SK-N-SH (cell line): ENCODE data around the gene ACSS1.

Experiments
- CHD2 ChIP-seq: fragments of 150-350 bp; IDR thresholded peaks from 2 replicates; pipeline ENCODE4 v1.6.1; 2018; ENCODE audit warnings: low read length; ENCODE audit not compliant: partially characterized antibody
- CTCF ChIP-seq: fragments of 200-600 bp; sonication (generic); IDR thresholded peaks from 2 replicates; pipeline ENCODE4 v1.6.1; 2017; ENCODE audit warnings: antibody characterized with exemption, mild to moderate bottlenecking, moderate library complexity
- EP300 ChIP-seq, 2 experiments: IDR thresholded peaks; 2 replicates each; pipeline versions ENCODE4 v1.4.0 to v1.6.1; 2012; ENCODE audit warnings: borderline replicate concordance in 1 of 2, low read depth in 1 of 2, low read length in 1 of 2
- MAX ChIP-seq: IDR thresholded peaks from 2 replicates; pipeline ENCODE4 v1.4.0; 2012; ENCODE audit warnings: low read depth
- REST ChIP-seq: IDR thresholded peaks from 2 replicates; pipeline ENCODE4 v1.6.1; 2012; ENCODE audit warnings: mild to moderate bottlenecking, low read depth, low read length, moderate library complexity
- RFX5 ChIP-seq: IDR thresholded peaks from 2 replicates; pipeline ENCODE4 v1.6.1; 2012; ENCODE audit warnings: mild to moderate bottlenecking, improper control_type of control experiment, low read length
- RXRA ChIP-seq: IDR thresholded peaks from 2 replicates; pipeline ENCODE4 v1.4.0; 2012; ENCODE audit warnings: low read depth, mild to moderate bottlenecking, borderline replicate concordance
- SIN3A ChIP-seq: IDR thresholded peaks from 2 replicates; pipeline ENCODE4 v1.6.1; 2012; ENCODE audit warnings: low read depth, mild to moderate bottlenecking, low read length, moderate library complexity, borderline replicate concordance
- TAF1 ChIP-seq: IDR thresholded peaks from 2 replicates; pipeline ENCODE4 v1.6.1; 2012; ENCODE audit warnings: low read depth, mild to moderate bottlenecking, low read length, moderate library complexity, borderline replicate concordance
- TCF12 ChIP-seq: IDR thresholded peaks from 2 replicates; pipeline ENCODE4 v1.4.0; 2012
- ZBTB33 ChIP-seq: IDR thresholded peaks from 2 replicates; pipeline ENCODE4 v1.4.0; 2012; ENCODE audit warnings: low read depth, borderline replicate concordance

GRCh38 chr20:25033265-25033923 is 24.5 kb downstream of the ACSS1 start:
- TF ChIP-seq MAX = no peak
- TF ChIP-seq CTCF = no peak
- peak; percentile 16; the same call in 1 of the 2 replicates for TF ChIP-seq TCF12
- TF ChIP-seq EP300 (IDR thresholded peaks at IDR 0.05; ENCODE audit: borderline replicate concordance in 1 of 2, low read depth in 1 of 2, low read length in 1 of 2) = no peak
- no peak for TF ChIP-seq RXRA
- no peak for TF ChIP-seq CHD2
- no peak for TF ChIP-seq RFX5
- TF ChIP-seq ZBTB33 = no peak
- TF ChIP-seq TAF1 = no peak
- TF ChIP-seq SIN3A = no peak
- no peak for TF ChIP-seq REST
